Neutrophil (primary cell): ENCODE data around the gene CDH13.

Source experiments
- H3K27ac ChIP-seq: fragments of 200-600 bp; sonication (generic); 2 replicates; pipeline ENCODE4 v1.5.1; 2016; ENCODE audit warnings: mild to moderate bottlenecking, moderate library complexity
- H3K27me3 ChIP-seq: fragments of 200-600 bp; sonication (generic); 2 replicates; pipeline ENCODE4 v1.6.0; 2016; ENCODE audit warnings: mild to moderate bottlenecking
- H3K36me3 ChIP-seq: fragments of 200-600 bp; sonication (generic); 2 replicates; pipeline ENCODE4 v1.5.1; 2017
- H3K4me1 ChIP-seq, 2 experiments: fragments of 200-600 bp in 1 of 2; sonication (generic) in 1 of 2; 1 replicate in 1 of 2; 2 replicates in 1 of 2; pipeline versions ENCODE4 v1.5.1 to v1.6.1; 2013 to 2016; ENCODE audit warnings: low read depth in 1 of 2, low read length in 1 of 2, mild to moderate bottlenecking in 1 of 2, moderate library complexity in 1 of 2; ENCODE audit not compliant: control insufficient read depth in 1 of 2, insufficient read depth in 1 of 2
- H3K4me3 ChIP-seq, 2 experiments: fragments of 200-600 bp in 1 of 2; sonication (generic) in 1 of 2; 1 replicate in 1 of 2; 2 replicates in 1 of 2; pipeline ENCODE4 v1.5.1; 2013 to 2016; ENCODE audit warnings: low read depth in 1 of 2, low read length in 1 of 2, mild to moderate bottlenecking in 1 of 2, moderate library complexity in 1 of 2
- H3K9me3 ChIP-seq: fragments of 200-600 bp; sonication (generic); 2 replicates; pipeline ENCODE4 v1.5.1; 2016
- TF ChIP-seq, protein P1 (sequence below): fragments of 200-600 bp; sonication (generic); IDR thresholded peaks from 2 replicates; pipeline ENCODE4 v1.5.1; 2016; ENCODE audit warnings: antibody characterized with exemption

CDH13 gene

DNA sequence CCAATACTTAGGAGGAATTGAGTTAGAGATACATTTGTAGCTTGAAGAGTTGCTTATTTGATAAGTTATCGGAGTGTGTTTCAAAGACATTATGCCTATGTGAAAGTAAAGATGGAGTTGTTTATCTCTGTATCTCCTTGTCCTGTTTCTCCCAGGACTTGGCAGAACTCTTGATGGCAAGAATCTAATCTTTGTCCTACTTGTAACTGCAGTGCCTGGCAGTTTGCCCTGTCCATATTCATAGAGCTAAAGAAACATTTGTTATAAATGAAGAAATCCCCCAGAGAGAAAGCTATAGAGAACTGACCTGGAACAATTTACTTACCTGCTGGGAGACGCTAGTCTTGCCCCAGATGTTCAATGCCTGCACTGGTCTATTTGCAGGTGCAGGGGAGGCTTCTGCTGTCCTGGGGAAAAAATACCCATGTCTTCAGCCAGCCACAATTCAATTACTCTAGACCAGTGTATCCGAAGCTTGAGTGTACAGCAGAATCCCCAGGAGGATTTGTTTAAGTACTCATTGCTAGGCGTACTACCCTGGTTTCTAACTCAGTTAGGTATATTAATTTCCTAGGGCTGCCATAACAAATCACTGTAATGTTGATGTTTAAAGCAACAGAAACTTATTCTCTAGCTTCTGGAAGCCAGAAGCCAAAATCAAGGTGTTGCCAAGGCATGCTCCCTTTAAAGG is 771.0 kb downstream of the CDH13 start:
- H3K9me3 ChIP-seq = no peaks in the 10 kb centered on the region
- no peak overlapping the region for H3K27ac ChIP-seq
- H3K4me1 ChIP-seq = no peaks in the 10 kb centered on the region
- TF ChIP-seq, protein P1, sequence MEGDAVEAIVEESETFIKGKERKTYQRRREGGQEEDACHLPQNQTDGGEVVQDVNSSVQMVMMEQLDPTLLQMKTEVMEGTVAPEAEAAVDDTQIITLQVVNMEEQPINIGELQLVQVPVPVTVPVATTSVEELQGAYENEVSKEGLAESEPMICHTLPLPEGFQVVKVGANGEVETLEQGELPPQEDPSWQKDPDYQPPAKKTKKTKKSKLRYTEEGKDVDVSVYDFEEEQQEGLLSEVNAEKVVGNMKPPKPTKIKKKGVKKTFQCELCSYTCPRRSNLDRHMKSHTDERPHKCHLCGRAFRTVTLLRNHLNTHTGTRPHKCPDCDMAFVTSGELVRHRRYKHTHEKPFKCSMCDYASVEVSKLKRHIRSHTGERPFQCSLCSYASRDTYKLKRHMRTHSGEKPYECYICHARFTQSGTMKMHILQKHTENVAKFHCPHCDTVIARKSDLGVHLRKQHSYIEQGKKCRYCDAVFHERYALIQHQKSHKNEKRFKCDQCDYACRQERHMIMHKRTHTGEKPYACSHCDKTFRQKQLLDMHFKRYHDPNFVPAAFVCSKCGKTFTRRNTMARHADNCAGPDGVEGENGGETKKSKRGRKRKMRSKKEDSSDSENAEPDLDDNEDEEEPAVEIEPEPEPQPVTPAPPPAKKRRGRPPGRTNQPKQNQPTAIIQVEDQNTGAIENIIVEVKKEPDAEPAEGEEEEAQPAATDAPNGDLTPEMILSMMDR = no peak
- H3K4me3 ChIP-seq = no peak overlapping the region
- no peaks in the 10 kb centered on the region for H3K36me3 ChIP-seq
- H3K27me3 ChIP-seq = no peaks in the 10 kb centered on the region

- Histone ChIP-seq H3K4me3 (no peak overlapping the region), H3K36me3 (no peaks in the 10 kb centered on the region), H3K27ac (no peak overlapping the region), H3K9me3 (no peaks in the 10 kb centered on the region), H3K4me1 (no peaks in the 10 kb centered on the region), H3K27me3 (no peaks in the 10 kb centered on the region)
- TF ChIP-seq, protein P1 = no peak
Observed at GRCh38 chr16:83400234-83400633, 773.5 kb downstream of the CDH13 start.

DNA sequence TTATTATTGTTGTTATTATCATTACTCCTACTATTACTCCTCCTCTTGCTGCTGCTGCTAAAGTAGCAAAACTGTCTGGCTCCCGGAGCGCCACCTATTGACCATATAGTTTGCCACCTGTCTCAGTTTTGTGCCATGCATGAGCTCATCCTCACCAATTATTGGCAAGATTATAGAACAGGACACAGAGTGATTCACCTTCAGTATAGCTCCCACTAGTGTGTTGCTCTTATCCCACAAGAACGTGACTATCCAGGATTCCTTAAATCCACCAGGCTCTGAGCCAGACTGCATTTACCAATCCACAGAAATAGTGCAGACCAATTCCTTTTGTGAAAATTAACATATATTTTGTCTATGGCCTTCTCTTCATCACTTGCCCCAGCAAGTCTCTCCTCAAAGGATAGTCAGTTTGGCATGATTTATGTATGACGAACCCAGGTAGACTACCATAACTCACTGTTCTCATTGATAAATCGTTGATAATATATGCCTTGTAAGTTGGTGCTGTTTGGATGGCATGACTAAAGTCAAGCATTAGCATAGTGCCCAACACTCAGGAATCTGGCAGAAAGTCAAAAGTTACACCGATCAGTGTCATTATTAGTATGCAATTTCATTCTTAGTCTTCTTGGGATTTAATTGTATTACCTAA is 775.5 kb downstream of the CDH13 start:
- no peak overlapping the region for H3K27ac ChIP-seq
- H3K9me3 ChIP-seq = no peaks in the 10 kb centered on the region
- no peak overlapping the region for H3K4me3 ChIP-seq
- no peaks in the 10 kb centered on the region for H3K36me3 ChIP-seq
- H3K4me1 ChIP-seq = no peaks in the 10 kb centered on the region
- TF ChIP-seq, protein P1 = no peak
- H3K27me3 ChIP-seq = no peaks in the 10 kb centered on the region

- TF ChIP-seq, protein P1 = no peak
Observed at GRCh38 chr16:83402967-83403366, 776.2 kb downstream of the CDH13 start.

DNA sequence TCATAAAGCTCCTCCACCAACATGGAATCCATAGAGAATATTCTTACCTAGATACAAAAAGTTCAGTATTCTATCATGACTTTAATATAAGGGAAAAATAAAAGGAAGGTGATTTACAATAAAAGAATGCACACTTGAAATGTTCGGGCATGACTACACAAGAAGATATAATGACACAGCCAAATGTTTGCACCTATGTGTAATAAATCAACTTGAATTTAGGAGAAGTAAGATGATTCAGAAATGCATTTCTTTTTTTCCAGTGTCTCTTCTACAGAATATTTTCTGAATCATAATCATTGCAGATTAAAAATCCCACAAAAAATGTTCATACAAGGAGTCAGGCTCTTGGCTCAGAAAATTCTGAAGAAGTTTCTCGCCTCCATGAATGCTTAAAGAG is 777.0 kb downstream of the CDH13 start:
- Histone ChIP-seq H3K27me3 (no peaks in the 10 kb centered on the region), H3K36me3 (no peaks in the 10 kb centered on the region), H3K4me1 (no peaks in the 10 kb centered on the region), H3K27ac (no peak overlapping the region), H3K9me3 (no peaks in the 10 kb centered on the region), H3K4me3 (no peak overlapping the region)
- TF ChIP-seq, protein P1 = no peak

More at GRCh38 chr16:83402967-83403366, 776.2 kb downstream of the CDH13 start:
- H3K27me3 ChIP-seq = no peaks in the 10 kb centered on the region
- no peak overlapping the region for H3K4me3 ChIP-seq
- H3K27ac ChIP-seq = no peak overlapping the region
- H3K9me3 ChIP-seq = no peaks in the 10 kb centered on the region
- H3K36me3 ChIP-seq = no peaks in the 10 kb centered on the region
- H3K4me1 ChIP-seq = no peaks in the 10 kb centered on the region
